HuH-7 (cell line): Measurements from ENCODE around the gene CHD5.

ENCODE experiments used
- DNase-seq: peaks from one replicate; pipeline ENCODE4 v3.0.0; 2011; ENCODE audit warnings: low spot score

CHD5 gene

DNA sequence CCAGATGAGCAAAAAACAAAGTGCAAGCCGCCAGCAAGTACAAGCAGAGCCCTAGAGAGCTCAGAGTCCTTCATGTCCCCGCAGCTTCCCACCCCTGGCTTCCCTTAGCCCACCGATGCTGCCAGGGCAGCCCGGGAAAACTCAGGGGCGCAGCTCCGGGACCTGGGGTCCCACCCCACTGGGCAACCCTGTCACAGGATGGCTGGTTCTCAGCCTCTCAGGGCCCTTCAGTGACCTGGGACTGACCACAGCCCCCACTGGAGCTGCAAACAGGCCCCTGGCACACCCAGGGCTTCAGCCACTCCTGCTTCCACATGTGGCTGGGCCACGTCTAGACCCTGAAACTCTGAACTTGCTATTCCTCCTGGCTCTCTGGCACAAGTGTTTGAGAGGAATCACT, 49.5 kb downstream of the CHD5 start:
- DNase-seq, result no peak

DNA sequence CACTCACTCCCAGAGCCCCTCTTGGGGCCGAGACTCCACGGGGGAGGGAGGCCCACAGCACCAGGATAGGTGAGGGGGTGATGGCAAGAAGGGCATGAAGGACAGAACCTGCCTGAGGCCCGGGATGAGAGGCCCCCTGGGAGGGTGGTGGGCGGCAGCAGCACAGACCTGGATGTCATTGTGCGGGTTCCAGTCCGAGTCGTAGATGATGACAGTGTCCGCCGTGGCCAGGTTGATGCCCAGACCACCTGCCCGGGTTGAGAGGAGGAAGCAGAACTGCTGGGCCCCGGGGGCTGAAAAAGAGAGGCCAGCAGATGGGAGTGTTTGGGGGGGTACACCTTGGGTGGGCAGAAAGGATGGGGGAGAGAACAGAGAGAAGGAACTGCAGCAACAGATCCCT, 50.1 kb downstream of the CHD5 start:
- DNase-seq, result no peak

DNA sequence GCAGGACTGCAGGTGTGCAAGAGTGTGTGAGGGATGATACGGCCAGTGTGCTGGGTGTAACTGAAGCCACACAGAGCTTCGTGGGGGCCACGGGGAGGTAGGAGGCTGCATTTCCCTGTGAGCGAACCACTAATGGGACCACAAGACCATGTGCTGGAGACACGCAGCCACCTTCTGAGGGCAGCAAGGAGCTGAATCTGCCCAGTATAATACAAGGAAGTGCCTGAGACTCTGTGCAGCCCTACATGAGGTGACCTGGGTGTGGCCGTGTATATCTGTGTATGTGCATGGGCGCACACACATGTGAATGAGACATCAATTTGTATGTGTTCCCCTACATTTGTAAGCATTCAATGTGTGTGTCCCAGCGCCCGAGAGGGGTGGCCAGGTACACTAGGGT, 50.8 kb downstream of the CHD5 start:
- DNase-seq, result no peak

DNA sequence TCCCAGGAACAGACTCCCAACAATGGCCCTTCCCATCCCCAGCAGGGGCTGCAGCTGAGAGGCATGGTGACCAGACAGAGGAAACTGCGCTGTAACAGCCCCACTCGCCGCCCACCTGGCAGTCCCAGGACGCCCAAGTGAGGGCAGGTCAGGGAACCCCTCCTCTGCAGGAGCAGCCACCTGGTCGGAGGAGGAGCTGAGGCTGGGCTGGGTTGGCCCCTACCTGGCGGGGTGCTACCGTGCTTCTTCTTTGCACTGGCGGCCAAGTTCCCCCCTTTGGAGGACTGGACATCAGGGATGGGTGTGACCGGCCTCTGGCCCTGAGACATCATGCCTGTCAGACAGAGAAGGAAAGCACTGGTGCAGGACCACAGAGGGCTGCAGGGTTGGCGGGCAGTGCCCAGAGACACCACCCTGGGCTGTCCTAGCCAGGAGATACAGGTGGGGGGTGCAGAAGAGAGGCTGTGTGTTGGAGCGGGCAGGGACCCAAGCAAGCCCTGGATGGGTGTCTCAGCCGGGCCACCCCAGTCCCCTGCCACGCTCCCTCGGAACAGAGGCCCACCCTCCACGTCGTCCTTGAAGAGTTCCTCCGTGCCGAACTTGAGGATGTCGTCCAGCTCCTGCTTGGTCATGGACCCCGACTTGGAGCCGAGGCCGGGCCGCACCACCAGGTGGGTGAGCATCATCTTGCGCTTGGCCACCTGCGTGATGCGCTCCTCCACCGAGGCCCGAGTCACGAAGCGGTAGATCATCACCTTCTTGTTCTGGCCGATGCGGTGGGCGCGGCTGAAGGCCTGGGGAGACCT, 51.6 kb downstream of the CHD5 start:
- DNase-seq, result no peak

DNA sequence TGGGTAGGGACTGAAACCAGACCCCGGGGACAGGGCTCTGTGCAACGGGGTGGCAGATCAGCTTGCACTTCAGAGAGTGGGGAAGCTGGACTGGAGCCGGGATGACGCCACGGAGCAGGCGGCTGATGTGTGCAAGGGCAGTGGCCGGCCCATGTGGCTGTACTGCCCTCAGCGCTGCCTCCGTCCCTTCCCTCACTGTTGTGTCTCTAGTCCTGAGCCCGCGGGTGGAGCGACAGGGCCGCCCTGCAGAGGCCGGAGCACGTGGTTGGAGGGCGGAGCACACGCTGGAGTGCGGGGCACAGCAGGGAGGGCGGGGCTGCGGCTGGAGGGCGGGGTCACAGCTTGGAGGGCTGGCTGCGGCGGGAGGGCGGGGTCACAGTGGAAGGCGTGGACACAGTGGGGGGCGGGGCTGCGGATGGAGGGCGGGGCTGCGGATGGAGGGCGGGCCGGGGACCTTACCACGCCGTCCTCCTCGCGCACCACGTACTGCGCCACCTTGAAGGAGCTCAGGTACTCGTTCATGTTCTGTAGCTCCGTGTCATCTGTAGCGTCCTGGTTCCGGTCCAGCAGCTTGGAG, 52.4 kb downstream of the CHD5 start:
- peak; percentile 48 for DNase-seq

DNA sequence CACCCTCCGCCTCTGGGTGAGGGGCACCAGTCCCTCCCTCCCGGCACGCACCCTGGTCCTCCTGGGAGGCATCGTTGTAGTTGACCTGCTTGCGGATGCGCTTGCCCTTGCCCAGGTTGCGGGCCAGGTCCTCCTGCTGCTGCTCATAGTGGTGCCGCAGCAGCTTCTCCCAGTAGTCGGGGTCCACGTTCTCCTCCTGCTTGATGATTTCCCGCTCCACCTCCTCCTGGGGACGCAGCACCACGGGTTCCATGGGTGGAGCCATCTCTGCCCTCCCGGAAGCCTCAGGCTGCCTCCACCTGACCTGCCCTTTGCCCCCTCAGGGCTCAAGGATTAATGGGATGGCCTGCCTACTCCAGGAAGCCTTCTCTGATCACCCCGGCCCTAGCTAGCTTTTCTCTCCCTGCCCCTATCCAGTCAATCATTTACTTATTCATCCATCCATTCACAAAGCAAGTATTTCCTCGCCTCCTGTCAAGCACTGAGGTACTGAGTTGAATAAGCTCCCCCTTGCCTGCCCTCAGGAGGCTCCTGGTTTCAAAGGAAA, 53.5 kb downstream of the CHD5 start:
- peak; percentile 61 for DNase-seq

DNA sequence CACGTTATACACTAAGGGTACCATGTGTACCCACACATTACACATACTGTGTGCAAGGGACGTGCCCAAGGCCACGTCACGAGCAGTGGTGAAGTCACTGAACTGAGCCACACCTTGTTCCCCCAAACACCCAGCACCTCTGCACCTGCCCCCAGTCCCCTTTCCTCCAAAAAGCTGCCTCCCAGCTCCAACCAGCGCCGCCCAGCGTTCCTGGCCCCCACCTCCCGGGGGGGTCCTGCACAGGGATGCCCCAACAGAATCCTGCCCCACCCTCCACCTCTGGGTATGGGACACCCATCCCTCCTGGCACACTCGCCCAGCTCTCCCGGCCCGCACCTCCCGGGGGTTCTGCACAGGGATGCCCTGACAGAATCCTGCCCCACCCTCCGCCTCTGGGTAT, 54.1 kb downstream of the CHD5 start:
- no peak for DNase-seq

DNA sequence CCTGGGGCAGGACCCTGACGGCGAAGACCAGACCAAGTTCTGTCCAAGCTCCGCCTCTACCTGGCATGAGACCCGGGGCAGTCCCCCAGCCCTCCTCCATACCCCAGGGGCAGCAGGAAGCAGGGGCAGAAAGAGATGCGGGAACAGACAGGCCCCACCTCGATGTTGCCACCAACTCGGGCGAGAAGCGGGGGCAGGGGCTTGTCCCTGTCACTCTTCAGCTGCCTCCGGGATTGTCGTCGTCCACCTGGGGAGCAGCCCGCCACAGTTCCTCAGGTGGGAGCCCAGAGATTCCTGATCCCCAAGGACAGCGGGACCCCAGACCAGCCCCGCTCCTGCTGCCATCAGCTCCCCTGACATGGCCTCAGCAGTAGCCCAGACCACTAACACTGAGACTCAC, 54.8 kb downstream of the CHD5 start:
- no peak for DNase-seq

DNA sequence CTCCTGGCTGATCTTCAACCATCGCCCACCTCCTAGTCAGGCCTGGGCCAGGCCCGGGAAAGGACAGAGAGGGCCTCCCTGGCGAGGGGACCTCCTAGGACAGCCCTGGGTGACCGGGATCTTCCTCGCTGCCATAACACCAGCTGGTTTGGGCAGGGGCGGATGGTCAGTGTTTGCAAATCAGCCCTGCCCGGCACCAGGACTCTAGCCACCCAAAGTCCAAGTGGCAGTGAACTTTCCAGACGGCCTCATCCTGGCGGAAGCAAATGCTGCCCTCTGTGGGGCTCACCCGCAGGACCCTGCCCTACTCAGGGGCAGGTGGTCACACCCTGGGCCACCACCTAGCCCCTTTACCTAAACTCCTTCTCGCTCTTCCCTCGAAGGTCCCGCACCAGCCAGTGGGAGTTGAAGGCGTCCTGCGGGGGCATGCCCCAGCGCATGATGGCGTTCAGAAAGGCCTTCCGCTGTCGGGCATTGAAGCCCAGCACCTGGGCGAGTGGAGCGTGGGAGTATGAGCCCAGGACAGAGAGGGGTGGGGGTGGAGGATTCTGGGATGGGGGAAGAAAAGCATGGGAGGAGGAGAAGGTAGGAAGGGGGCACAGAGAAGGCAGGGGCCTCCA, 55.3 kb downstream of the CHD5 start:
- no peak for DNase-seq

DNA sequence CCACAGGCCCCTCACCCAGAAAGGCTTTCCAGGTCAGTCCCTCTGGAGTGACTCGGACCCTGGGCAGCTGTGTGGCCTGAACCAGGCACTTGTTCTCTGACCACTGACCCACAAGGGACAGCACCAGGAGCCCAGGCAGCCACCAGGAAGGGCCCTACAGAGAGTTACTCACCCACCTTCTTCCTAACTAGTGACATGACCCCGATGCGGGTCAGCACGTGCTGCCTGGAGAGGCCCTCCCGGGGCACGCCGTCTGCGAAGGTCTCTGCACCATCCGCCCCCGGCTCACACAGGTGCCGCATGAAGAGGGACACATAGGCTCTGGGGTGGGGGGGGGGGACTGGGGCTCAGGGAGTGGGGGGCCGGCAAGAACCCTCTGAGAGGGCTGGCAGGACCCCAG, 55.8 kb downstream of the CHD5 start:
- DNase-seq, result no peak

DNA sequence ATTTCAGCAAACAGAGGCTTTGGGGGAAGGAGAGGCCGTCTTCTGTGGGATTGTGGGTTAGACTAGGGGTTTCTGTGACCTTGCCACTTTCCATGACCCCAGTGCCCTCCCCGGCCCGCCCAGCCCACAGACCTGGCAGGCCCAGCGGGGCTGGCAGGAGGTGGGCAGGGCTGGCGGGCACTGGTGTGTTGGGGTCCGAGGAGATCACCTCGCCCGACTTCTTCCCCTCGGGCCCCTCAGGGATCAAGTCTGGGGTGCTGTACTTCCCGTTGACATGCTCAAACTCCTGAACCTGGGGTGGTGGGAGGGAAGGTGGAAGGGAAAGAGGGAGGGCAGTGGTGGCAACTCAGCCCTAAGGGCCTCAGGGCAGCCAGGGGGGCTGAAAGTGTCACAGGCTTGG, 56.3 kb downstream of the CHD5 start:
- DNase-seq, result no peak

DNA sequence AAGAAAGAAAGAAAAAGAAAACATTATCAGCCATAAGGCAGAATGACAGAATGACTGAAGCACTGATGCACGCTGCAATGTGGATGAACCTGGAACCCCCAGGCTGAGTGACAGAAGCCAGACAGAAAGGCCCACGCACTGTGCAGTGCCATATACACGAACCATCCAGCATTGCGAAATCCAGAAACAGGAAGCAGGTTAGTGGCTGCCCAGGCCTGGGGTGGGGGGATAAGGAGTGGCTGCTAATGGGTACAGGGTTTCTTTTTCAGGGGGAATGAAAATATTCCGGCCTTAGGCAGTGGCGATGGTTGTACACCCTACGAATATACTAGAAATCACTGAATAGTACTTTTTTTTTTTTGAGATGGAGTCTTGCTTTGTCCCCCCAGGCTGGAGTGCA, 57.0 kb downstream of the CHD5 start:
- DNase-seq, result no peak

DNA sequence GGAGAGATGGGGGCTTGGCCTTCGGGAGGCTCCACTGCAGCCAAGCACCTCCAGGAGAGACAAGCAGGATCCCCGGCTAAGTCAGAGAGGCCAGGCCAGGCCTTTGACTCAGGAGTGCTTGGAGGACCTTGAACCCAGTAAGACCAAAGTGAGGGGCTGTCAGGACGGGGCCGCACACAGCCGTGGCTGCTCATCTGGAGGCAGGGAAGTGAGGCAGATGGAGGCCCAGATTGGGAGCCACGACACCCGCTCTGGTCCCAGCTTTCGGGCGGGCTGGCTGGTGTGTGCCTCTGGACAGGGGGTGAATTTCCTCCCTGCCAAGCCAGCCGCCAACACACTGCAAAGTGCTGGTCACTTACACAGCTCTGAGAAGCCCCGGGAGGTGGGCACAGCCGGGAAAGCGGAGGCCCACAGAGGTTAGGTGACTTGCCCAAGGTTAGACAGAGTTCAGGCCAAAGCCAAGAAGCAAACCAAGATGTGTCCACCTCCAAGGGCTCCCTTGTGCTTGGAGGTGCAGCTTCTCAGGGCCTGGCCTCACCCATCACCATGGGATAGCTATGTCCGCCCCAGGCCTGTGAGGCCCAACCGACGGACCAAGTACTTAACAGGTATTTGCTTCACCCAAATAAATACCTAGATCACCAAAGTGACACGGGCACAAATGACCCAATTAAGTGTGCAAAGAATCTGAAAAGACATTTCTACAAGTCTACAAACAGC, 58.3 kb downstream of the CHD5 start:
- no peak for DNase-seq

DNA sequence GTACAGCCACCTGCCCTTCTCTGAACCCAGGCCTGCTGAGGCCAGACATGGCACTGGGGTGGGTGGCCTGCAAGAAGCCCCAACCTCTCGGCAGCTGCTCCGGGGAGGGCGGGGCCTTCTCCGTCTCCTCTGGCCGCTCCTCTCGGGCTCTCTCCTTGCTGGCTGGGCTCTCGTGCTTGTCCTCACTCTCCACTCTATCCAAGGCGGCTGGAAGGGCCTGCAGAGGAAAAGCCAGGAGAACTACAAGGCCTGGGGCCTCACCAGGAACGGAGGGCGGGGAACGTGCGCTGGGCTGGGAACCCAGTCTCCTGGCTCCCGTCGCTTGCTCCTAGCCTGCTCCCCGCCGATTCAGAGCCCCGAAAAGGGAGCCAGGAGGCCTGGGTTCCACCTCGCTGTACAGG, 59.1 kb downstream of the CHD5 start:
- no peak for DNase-seq

DNA sequence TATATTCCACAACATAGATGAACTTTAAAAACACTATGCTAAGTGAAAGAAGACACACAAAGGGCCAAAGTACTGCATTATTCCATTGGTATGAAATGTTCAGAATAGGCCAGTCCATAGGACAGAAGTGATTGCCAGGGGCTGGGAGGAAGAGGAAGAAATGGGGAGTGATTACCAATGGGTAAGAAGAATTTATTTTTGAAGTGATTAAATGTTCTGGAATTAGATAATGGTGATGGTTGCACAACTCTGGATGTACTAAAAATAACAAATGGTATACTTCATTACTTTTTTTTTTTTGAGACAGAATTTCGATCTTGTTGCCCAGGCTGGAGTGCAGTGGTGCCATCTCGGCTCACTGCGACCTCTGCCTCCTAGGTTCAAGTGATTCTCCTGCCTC, 61.7 kb downstream of the CHD5 start:
- DNase-seq, result no peak

DNA sequence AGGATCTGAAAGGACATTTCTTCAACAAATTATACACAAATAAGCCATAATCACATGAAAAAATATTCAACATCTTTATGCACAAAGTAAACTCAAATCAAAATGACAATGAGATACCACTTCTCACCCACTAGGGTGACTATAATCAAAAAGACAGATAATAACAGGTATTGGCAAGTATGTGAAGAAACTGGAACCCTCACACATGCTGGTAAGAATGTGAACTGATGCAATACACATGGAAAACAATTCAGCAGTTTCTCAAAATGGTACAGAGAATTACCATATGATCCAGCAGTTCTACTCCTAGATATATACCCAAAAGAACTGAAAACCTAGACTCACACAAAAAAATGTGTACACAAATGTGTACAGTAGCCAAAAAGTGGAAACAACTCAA, 62.5 kb downstream of the CHD5 start:
- no peak for DNase-seq

DNA sequence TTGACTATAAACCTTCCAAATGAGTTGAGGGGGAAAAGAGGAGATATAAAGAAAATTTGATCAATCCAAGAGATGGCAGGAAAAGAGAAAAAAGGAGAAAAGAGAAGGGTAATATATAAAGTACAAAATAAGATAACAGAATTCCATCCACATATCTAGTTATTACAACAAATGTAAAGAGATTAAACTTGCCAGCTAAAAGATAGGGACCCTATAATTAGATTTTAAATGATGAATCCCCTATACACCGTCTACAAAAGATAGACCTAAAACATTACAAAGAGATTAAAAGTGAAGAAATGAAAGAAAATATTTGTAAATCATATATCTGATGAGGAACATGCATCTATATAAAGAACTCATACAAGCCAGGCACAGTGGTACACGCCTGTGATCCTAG, 63.1 kb downstream of the CHD5 start:
- DNase-seq, result no peak

DNA sequence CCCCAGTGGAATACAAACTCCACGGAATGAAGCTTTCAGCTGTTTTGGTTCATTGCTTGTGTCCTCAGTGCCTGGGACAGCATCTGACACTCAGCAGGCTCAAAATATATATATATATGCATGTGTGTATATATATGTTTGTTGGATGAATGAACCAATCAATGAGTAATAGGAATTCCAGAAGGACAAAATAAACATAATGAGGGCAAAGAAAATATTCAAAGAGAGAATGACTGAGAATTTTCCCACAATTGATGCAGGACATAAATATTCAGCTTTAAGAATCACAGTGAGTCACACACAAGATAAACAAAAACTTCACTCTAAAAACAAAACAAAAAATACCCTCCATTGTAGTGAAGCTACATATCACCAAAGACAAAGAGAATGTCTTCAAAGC, 64.0 kb downstream of the CHD5 start:
- no peak for DNase-seq

DNA sequence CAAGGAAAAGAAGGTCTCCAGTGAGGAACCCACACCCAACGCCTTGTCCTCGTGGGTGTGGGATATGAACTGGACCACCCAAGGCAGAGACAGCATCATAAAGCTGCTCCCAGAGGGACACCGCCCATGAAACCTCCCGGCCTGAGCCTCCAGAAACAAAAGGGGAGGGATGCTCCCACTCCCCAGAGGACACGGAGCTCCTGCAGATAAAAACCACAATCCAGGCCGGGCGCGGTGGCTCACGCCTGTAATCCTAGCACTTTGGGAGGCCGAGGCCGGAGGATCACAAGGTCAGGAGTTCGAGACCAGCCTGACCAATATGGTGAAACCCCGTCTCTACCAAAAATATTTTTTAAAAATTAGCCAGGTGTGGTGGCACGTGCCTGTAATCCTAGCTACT, 66.4 kb downstream of the CHD5 start:
- no peak for DNase-seq

DNA sequence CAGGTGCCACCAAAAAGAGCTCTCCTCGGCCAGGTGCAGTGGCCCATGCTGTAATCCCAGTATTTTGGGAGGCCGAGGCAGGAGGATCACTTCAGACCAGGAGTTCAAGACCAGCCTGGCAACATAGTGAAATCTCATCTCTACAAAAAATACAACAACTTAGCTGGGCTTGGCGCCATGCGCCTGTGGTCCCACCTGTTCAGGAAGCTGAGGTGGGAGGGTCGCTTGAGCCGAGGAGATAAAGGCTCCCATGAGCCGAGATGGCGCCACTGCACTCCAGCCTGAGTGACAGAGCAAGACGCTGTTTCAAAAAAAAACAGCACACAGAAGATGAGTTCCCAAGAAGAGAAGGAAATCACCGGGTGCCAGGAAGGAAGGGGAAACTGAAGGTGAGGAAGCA, 67.0 kb downstream of the CHD5 start:
- no peak for DNase-seq

DNA sequence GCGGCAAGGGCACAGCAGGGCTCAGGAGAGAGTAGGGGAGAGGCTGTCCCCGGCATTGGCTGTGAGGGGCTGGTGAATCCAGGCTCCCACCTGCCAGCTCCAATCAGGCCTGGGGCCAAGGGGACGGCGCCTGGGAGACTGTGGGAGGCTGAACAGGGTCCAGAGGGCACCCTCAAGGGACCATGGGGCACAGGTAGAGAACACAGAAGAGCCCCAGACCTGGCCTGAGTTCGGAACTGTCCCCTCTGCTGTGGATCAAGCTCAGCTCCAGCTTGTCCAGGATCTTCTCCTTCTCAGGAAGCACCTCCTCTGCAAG, 67.5 kb downstream of the CHD5 start:
- no peak for DNase-seq

DNA sequence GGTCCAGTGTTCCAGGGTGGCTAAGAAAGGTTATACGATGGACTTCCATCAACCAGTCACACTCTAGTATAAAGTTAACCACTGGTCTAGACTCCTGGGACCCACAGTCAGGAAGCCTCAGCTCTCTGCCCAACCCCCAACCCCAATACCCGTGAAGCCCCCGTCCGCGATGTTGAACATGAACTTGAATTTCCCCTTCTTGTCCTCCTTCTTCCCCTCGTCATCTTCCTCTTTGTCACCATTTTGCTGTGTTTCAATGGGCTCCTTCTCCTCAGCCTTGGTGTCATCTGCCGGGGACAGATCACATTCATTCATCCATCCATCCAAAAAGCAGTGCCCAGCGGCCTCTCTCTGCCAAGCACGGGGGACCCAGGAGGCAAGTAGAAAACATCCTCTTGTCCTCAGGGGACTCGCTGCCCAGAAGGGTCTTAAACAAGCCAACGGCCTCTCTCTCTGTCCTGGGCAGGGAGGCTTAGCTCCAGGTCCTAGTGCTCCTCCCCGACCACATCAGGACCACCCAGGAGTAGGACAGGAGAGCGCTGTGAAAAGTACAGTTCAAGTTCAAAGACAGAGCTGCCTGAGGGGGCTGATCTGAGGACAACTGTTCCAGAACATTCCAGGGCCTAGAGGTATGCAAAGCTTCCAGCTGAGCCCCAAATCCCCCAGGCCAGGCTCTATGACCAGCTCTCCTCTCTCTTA, 68.0 kb downstream of the CHD5 start:
- DNase-seq, result no peak
